ENCODE results near the gene FTO.
A peak's percentile ranks its signal among the peaks of the same experiment; 100 is the strongest.

The FTO gene

GRCh38 chr16:54140057-54140787 lies 436.3 kb downstream of the FTO start:
- DNase-seq, result no peak

DNA sequence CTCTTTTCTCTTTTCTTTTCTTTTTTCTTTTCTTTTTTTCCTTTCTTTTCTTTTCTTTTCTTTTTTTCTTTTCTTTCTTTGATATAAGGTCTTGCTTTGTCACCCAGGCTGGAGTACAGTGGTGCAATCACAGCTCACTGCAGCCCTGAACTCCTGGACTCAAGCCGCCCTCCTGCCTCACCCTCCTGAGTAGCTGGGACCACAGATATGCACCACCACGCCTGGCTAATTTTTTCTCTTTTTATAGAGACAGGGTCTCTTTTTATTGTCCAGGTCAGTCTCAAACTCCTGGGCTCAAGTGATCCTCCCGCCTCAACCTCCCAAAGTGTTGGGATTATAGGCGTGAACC lies 436.8 kb downstream of the FTO start:
- DNase-seq, result no peak

DNA sequence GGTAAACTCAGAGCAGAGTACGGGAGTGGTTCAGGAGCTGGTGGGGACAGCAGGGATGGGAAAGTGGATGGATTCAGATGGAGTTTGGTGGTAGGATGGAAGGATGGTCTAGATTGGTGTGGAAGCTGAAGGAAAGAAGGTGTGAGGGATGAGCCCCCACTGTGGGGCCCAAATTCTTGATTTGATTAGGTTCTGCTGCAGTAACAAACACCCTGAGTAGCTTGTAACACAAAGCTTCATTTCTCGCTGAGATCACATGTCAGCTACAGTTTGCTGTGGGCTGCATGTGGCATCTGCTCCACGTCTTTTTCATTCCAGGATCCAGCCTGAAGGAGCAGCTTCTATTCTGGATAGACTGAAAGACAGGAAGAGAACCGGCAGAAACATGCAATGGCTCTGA lies 438.8 kb downstream of the FTO start:
- no peak for DNase-seq

DNA sequence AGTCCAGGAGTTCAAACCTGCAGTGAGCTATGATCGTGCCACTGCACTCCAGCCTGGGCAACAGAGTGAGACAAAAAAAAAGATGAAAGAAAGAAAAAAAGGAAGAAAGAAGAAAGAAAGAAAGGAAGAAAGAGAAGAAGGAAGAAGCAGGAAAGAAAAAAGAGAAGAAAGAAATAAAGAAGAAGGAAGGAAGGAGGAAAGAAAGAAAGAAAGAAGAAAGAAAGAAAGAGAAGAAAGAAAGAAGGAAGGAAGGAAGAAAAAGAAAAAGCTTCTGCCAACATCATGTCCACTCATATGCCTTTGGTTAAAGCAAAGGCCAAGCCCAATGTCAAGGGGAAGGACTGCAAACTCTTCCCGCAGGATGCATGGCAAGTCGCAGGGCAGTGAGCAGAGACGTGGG lies 439.5 kb downstream of the FTO start:
- DNase-seq, result no peak

DNA sequence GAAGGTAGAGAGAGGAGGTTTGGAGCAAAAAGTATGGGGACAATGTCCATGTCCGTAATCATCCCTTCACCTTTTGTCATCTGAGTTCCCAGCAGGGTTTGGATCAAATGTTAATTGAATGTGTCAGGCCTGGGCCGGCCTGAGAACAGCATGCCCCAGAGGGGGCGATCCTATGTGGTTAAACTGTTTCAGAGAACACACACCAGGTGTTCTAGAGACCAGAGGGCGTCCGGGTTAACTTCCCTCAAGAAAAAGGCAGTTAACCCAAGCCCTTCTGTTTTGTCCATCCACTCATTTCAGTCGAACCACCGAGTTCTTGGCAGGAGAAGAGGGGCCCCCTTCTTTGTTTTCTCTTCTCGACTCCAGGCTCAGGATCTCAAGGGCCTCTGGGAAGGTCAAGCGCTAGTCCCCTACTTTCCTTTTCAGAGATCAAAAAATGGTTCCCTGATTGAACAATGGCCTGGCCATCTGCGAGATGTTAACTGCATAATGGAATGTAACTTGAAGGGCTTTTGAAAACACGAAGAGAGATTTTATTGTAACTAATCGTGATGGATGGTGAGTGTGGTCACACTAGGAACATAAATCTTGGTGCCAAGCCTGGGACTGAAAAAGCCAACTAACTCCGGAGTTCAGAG lies 440.1 kb downstream of the FTO start:
- peak; percentile 27 for DNase-seq

- no peak for DNase-seq
Observed at GRCh38 chr16:54144572-54144947, 440.6 kb downstream of the FTO start.

GRCh38 chr16:54145881-54146280 lies 441.9 kb downstream of the FTO start:
- no peak for DNase-seq

- DNase-seq, result no peak
Observed at GRCh38 chr16:54148974-54149373, 445.0 kb downstream of the FTO start.

GRCh38 chr16:54150861-54151260 lies 446.9 kb downstream of the FTO start:
- no peak for DNase-seq

DNA sequence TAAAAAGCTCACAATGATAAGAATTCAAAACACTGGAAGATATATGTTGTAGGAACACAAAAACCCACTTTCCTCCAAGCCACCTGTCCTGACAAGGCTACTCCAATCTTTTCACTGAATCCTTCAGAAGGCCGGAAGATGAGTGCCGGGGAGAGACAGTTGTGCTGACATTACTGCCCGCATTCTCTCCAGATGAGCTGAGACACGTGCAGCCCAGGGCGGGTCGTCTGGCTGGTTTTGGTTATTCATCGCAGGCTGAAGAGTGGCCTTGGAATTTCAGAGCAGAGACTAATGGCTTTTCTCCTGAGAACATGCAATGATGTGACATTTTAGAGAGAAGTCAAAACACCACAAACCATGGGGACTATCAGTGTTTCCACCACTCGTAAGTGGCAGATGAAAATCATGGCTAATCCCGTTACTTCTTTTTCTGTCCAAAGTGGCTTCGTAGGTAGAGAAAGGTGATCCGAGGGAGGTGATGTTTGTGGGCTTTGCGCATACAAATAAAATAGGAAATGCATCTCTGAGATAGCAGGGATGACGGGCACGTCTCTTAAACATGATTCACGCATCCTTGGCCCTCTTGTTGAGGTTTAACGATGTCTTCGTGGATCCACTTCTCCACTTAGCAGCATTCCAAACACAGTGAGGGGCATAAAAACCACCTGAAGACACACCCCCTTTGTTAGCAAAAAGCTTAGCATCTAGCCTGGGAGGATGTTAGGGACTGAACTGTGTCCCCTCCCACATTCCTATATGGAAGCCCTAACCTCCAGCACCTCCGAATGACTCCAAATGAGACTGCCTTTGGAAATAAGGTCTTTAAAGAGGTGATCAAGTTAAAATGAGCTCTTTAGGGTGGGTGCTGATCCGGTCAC lies 448.6 kb downstream of the FTO start:
- DNase-seq, result no peak

DNA sequence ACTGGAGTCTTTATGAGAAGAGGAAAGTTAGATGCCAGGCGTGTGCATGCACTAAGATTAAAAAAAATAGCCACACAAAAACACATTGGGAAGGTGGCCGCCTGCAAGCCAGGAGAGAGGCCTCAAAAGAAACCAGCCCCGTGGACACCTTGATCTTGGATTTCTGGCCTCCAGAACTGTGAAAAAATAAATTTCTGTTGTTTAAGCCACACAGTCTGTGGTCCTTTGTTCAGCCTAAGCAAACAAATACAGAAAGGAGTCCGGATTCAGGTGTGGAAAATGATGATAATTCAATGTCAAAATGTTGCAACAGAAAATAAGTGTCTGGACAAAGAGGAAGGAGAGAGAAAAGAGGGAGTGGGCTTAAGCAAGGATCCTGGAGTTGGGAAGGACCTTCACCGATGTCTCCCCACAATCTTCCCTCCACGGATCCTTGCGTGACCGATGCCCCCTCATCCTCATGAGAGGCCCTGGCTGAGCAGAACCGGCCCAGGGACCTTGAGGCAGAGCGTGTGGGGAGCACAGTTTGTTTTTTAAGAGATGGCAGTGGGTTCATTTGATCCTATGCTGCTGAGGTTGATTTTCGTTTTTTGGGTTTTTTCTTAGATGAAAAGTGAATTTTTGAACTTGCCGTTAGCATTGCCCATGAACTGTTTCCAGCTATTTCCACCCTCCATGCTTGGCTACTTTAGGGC lies 449.4 kb downstream of the FTO start:
- no peak for DNase-seq

GRCh38 chr16:54156349-54156748 lies 452.4 kb downstream of the FTO start:
- DNase-seq, result no peak

DNA sequence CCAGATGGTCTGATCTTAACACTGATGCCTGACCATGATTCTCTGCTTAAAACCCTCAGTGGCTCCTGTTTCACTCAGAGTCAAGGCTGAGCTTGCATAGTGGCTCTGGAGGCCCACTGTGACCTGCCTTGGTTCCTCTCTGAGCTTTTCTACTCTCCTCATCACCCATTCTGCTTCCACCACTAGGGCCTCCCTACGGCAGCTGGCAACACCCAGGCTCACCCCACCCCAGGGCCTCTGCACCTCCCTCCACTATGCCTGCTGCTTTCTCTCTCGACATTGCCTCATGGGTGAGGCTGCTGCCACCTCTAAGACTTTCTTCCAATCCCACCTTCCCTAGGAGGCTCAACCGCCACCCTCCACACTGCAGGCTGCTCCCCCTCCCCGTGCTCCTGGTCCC lies 455.0 kb downstream of the FTO start:
- no peak for DNase-seq

GRCh38 chr16:54159490-54160080 lies 455.6 kb downstream of the FTO start:
- DNase-seq, result no peak

DNA sequence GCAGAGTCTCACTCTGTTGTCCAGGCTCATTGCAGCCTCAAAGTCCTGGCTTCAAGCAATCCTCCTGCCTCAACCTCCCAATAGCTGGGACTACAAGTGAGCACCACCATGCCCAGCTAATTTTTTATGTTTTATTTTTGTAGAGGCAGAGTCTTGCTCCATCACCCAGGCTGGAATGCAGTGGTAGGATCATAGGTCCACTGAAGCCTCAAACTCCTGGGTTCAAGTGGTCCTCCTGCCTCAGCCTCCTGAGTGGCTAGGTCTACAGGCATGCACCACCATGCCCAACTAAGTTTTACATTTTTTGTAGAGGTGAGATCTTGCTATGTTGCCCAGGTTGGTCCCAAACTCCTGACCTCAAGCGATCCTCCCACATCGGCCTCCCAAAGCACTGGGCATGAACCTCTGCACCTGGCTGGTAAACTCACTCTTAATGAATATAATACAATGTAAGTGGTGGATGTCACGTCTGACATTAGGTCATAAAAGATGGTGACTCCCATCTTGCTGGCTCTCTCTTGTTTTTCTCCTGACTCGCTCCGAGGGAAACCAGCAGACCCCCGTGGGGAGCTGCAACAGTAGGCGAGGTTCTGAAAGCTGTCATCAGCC lies 456.4 kb downstream of the FTO start:
- DNase-seq, result no peak

- DNase-seq, result no peak
Observed at GRCh38 chr16:54160939-54161897, 457.3 kb downstream of the FTO start.

GRCh38 chr16:54163197-54163843 lies 459.4 kb downstream of the FTO start:
- DNase-seq, result no peak

DNA sequence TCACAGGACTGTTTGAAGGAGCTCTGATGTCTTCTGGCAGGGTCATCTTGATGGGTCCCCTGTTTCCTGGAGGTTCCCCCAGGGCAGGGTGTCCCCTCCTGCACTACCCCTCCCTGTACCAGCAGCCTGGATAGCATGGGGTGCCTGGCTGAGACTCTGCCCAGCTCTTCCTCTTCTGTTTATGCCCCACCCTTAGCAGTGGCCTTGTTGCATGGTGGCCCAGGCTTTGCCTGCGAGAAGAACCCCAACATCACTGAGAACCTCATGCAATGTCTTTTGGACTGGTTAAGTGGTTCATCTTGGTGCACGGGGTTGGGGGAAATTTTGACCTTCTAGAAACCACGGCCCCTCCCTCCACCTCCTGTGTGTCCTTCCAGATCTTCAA lies 460.8 kb downstream of the FTO start:
- no peak for DNase-seq

GRCh38 chr16:54165174-54165911 lies 461.4 kb downstream of the FTO start:
- no peak for DNase-seq

Measured in DMS79 (cell line).